ENCODE measurements around the gene EVA1B. TPM values are rescaled to one million over a fixed set of nuclear protein-coding genes. Genes with fewer than 3 reads are reported as not detected.

EVA1B gene
- total and polyA plus RNA-seq, 2 of the 13 experiments (the other 11 are each of a cell fraction or from before 2014, with no cell fraction given): 3.9 to 6.6 TPM

DNA sequence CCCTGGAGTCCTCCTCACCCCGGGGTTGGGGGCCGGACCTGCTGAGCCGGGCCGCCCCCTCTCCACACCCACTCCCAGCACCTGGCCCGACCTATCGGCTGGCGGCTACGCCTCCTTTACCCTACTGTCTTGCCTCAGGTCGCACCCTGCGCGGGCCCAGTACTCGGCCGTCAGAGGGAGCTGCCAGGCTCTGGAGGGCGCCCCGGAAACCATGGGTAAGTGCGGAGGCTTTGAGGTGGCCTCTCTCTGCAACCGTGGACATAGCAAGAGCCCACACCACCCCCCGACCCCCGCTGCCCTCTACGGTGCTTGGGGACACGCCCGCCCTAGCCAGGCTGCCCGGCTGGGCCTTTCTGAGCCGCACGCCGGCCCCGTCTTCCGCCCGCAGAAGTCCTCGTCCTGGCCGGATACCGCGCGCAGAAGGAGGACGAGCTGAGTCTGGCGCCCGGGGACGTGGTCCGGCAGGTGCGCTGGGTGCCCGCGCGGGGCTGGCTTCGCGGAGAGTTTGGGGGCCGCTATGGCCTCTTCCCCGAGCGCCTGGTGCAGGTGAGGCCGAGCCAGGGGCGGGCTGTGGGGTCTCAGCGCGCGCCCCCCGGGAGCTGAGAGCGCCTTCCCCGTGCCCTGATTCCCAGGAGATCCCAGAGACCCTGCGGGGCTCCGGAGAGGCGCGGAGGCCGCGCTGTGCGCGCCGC lies 17.1 kb downstream of the EVA1B start, which contains the start of gene SH3D21 (continued):
- TF ChIP-seq, protein P1, sequence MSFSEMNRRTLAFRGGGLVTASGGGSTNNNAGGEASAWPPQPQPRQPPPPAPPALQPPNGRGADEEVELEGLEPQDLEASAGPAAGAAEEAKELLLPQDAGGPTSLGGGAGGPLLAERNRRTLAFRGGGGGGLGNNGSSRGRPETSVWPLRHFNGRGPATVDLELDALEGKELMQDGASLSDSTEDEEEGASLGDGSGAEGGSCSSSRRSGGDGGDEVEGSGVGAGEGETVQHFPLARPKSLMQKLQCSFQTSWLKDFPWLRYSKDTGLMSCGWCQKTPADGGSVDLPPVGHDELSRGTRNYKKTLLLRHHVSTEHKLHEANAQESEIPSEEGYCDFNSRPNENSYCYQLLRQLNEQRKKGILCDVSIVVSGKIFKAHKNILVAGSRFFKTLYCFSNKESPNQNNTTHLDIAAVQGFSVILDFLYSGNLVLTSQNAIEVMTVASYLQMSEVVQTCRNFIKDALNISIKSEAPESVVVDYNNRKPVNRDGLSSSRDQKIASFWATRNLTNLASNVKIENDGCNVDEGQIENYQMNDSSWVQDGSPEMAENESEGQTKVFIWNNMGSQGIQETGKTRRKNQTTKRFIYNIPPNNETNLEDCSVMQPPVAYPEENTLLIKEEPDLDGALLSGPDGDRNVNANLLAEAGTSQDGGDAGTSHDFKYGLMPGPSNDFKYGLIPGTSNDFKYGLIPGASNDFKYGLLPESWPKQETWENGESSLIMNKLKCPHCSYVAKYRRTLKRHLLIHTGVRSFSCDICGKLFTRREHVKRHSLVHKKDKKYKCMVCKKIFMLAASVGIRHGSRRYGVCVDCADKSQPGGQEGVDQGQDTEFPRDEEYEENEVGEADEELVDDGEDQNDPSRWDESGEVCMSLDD (CRISPR knock-in tag; IDR thresholded peaks at IDR 0.05; ENCODE audit: borderline replicate concordance): no peak
- TF ChIP-seq, protein P2, sequence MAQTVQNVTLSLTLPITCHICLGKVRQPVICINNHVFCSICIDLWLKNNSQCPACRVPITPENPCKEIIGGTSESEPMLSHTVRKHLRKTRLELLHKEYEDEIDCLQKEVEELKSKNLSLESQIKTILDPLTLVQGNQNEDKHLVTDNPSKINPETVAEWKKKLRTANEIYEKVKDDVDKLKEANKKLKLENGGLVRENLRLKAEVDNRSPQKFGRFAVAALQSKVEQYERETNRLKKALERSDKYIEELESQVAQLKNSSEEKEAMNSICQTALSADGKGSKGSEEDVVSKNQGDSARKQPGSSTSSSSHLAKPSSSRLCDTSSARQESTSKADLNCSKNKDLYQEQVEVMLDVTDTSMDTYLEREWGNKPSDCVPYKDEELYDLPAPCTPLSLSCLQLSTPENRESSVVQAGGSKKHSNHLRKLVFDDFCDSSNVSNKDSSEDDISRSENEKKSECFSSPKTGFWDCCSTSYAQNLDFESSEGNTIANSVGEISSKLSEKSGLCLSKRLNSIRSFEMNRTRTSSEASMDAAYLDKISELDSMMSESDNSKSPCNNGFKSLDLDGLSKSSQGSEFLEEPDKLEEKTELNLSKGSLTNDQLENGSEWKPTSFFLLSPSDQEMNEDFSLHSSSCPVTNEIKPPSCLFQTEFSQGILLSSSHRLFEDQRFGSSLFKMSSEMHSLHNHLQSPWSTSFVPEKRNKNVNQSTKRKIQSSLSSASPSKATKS (CRISPR knock-in tag; IDR thresholded peaks at IDR 0.05): no peak
- TF ChIP-seq ZNF761 (CRISPR knock-in tag; conservative IDR thresholded peaks at IDR 0.05): no peak
- no peak; the same call in 1 of the 2 replicates for TF ChIP-seq ZNF768 (CRISPR knock-in tag; IDR thresholded peaks at IDR 0.05)
- 0 out of 2 replicates have a peak, but pooled peaks have one; percentile 62 for TF ChIP-seq ZNF788 (CRISPR knock-in tag; IDR thresholded peaks at IDR 0.05; ENCODE audit: borderline replicate concordance)
- TF ChIP-seq, protein P3, sequence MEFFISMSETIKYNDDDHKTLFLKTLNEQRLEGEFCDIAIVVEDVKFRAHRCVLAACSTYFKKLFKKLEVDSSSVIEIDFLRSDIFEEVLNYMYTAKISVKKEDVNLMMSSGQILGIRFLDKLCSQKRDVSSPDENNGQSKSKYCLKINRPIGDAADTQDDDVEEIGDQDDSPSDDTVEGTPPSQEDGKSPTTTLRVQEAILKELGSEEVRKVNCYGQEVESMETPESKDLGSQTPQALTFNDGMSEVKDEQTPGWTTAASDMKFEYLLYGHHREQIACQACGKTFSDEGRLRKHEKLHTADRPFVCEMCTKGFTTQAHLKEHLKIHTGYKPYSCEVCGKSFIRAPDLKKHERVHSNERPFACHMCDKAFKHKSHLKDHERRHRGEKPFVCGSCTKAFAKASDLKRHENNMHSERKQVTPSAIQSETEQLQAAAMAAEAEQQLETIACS (CRISPR knock-in tag; IDR thresholded peaks at IDR 0.05): no peak
- peak; percentile 56 for TF ChIP-seq HOXA5 (CRISPR knock-in tag; IDR thresholded peaks at IDR 0.05)
- TF ChIP-seq ZNF644 (CRISPR knock-in tag; IDR thresholded peaks at IDR 0.05; ENCODE audit: low read depth): no peak
- TF ChIP-seq TOPORS (CRISPR knock-in tag; IDR thresholded peaks at IDR 0.05): peak; percentile 44; the same call in 1 of the 2 replicates
- TF ChIP-seq ZNF776 (CRISPR knock-in tag; IDR thresholded peaks at IDR 0.05): no peak
- no peak for TF ChIP-seq PCBP2 (optimal IDR thresholded peaks at IDR 0.05; ENCODE audit: low read depth, low read length, poor library complexity, severe bottlenecking)
- no peak for TF ChIP-seq SALL2 (CRISPR knock-in tag; IDR thresholded peaks at IDR 0.05)
- peak; percentile 10; the same call in 1 of the 2 replicates for TF ChIP-seq ZNF891 (CRISPR knock-in tag; IDR thresholded peaks at IDR 0.05)
- no peak for TF ChIP-seq SYNCRIP (IDR thresholded peaks at IDR 0.05; ENCODE audit: insufficient read depth, low read depth, low read length)
- no peak for TF ChIP-seq SIN3A (IDR thresholded peaks at IDR 0.05; ENCODE audit: borderline replicate concordance, low read depth, low read length)
- TF ChIP-seq ELF3 (CRISPR knock-in tag; IDR thresholded peaks at IDR 0.05): peak; percentile 32; the same call in 1 of the 2 replicates
- TF ChIP-seq, protein P4, sequence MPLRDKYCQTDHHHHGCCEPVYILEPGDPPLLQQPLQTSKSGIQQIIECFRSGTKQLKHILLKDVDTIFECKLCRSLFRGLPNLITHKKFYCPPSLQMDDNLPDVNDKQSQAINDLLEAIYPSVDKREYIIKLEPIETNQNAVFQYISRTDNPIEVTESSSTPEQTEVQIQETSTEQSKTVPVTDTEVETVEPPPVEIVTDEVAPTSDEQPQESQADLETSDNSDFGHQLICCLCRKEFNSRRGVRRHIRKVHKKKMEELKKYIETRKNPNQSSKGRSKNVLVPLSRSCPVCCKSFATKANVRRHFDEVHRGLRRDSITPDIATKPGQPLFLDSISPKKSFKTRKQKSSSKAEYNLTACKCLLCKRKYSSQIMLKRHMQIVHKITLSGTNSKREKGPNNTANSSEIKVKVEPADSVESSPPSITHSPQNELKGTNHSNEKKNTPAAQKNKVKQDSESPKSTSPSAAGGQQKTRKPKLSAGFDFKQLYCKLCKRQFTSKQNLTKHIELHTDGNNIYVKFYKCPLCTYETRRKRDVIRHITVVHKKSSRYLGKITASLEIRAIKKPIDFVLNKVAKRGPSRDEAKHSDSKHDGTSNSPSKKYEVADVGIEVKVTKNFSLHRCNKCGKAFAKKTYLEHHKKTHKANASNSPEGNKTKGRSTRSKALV (CRISPR knock-in tag; IDR thresholded peaks at IDR 0.05): peak; percentile 88
- peak; percentile 97 for TF ChIP-seq KDM2A (CRISPR knock-in tag; IDR thresholded peaks at IDR 0.05; ENCODE audit: borderline replicate concordance, low read depth)
- TF ChIP-seq MXI1 (IDR thresholded peaks at IDR 0.05; ENCODE audit: borderline replicate concordance, low read depth, low read length): peak; percentile 8; the same call in 1 of the 3 replicates
- TF ChIP-seq HNRNPL (IDR thresholded peaks at IDR 0.05; ENCODE audit: low read depth, low read length): peak; percentile 60; the same call in 1 of the 2 replicates
- TF ChIP-seq SSRP1 (CRISPR knock-in tag; IDR thresholded peaks at IDR 0.05): no peak
- TF ChIP-seq ZBTB8A (CRISPR knock-in tag; IDR thresholded peaks at IDR 0.05; ENCODE audit: borderline replicate concordance, low read depth): no peak
